RWPE2 (cell line): ENCODE data around the gene LRIG3.

Experiments used
- ATAC-seq: fragments of 200-7000 bp; cut with Tn5 transposase; 3 replicates; pipeline ENCODE4 v1.9.1; 2021; ENCODE audit warnings: low read depth
- DNase-seq: peaks from one replicate; pipeline ENCODE4 v3.0.0-alpha.2; 2020; ENCODE audit warnings: low spot score
- H3K27ac ChIP-seq: fragments of 450-650 bp; 2 replicates; pipeline ENCODE4 v1.5.1; 2017; ENCODE audit warnings: mild to moderate bottlenecking; ENCODE audit not compliant: poor library complexity, severe bottlenecking
- H3K27me3 ChIP-seq: fragments of 250-450 bp; sonication (Bioruptor Pico); 2 replicates; pipeline ENCODE4 v1.5.1; 2021; ENCODE audit warnings: mild to moderate bottlenecking, moderate library complexity; ENCODE audit not compliant: insufficient read depth, poor library complexity, severe bottlenecking
- H3K36me3 ChIP-seq: fragments of 250-450 bp; sonication (Bioruptor Pico); 2 replicates; pipeline ENCODE4 v1.5.1; 2020; ENCODE audit warnings: low read depth, mild to moderate bottlenecking, moderate library complexity
- H3K4me1 ChIP-seq: fragments of 250-450 bp; sonication (Bioruptor Pico); 2 replicates; pipeline ENCODE4 v1.5.1; 2021; ENCODE audit warnings: mild to moderate bottlenecking, moderate library complexity; ENCODE audit not compliant: insufficient read depth, poor library complexity, severe bottlenecking
- H3K4me3 ChIP-seq: fragments of 250-450 bp; sonication (Bioruptor Pico); 2 replicates; pipeline ENCODE4 v1.5.1; 2021; ENCODE audit warnings: mild to moderate bottlenecking, moderate library complexity; ENCODE audit not compliant: severe bottlenecking
- H3K9me3 ChIP-seq: fragments of 250-450 bp; sonication (Bioruptor Pico); 2 replicates; pipeline ENCODE4 v1.5.1; 2021; ENCODE audit warnings: mild to moderate bottlenecking, moderate library complexity; ENCODE audit not compliant: severe bottlenecking
- TF ChIP-seq, protein P1 (sequence below): fragments of 450-650 bp; IDR thresholded peaks from one replicate; pipeline ENCODE4 v1.5.1; 2017; ENCODE audit warnings: mild to moderate bottlenecking, moderate library complexity; ENCODE audit not compliant: poor library complexity, severe bottlenecking

LRIG3 gene

DNA sequence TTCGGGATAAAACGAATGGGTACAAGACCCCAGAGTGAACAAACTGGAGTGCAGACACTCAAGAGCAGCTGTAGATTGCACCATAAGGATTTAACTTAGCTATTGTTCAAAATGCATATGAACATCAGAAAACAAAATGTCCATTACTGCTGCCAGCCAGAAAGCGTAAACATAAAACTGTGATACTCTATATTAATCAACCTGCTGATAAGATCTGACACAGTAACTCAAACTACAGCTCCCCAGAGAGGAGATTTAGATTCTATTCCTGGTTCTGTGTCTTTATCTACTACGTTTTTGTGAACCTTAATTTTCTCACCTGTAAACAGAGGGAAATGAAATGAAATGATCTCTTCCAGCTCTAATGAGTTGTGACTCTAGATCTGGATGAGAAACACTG, 22.3 kb downstream of the LRIG3 start:
- TF ChIP-seq, protein P1, sequence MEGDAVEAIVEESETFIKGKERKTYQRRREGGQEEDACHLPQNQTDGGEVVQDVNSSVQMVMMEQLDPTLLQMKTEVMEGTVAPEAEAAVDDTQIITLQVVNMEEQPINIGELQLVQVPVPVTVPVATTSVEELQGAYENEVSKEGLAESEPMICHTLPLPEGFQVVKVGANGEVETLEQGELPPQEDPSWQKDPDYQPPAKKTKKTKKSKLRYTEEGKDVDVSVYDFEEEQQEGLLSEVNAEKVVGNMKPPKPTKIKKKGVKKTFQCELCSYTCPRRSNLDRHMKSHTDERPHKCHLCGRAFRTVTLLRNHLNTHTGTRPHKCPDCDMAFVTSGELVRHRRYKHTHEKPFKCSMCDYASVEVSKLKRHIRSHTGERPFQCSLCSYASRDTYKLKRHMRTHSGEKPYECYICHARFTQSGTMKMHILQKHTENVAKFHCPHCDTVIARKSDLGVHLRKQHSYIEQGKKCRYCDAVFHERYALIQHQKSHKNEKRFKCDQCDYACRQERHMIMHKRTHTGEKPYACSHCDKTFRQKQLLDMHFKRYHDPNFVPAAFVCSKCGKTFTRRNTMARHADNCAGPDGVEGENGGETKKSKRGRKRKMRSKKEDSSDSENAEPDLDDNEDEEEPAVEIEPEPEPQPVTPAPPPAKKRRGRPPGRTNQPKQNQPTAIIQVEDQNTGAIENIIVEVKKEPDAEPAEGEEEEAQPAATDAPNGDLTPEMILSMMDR = no peak
- H3K4me3 ChIP-seq = no peak overlapping the region
- peaks cover 17% of the 10 kb centered on the region for H3K4me1 ChIP-seq
- peaks cover 14% of the 10 kb centered on the region for H3K36me3 ChIP-seq
- DNase-seq = no peak
- no peak for ATAC-seq
- no peaks in the 10 kb centered on the region for H3K9me3 ChIP-seq
- H3K27ac ChIP-seq = no peak overlapping the region
- no peaks in the 10 kb centered on the region for H3K27me3 ChIP-seq

DNA sequence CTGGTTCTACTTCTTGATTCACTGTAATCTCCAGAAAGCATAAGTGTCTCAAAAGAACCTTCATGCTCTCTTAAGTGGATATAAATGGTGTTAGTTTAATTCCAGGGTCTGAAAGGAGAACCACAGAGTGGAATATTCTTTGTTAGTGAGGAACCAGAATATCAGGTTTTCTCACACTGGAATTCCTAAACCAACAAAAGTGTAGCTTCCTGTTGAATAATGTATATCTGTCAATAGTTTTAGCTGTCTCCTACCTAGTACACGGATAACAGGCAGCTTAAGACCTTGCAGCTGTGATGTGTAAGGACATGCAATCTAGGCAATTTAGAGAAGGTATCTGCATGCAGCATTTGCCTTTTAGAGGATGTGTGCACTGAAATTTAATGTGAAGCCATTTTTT, 24.0 kb downstream of the LRIG3 start:
- TF ChIP-seq, protein P1 = no peak
- H3K27ac ChIP-seq = peak overlapping the region; percentile 17
- H3K36me3 ChIP-seq = peaks cover 14% of the 10 kb centered on the region
- no peak overlapping the region for H3K4me3 ChIP-seq
- H3K9me3 ChIP-seq = no peaks in the 10 kb centered on the region
- DNase-seq (no peak), ATAC-seq (peak; percentile 64; the same call in 2 of the 3 replicates)
- peaks cover 17% of the 10 kb centered on the region for H3K4me1 ChIP-seq
- no peaks in the 10 kb centered on the region for H3K27me3 ChIP-seq

DNA sequence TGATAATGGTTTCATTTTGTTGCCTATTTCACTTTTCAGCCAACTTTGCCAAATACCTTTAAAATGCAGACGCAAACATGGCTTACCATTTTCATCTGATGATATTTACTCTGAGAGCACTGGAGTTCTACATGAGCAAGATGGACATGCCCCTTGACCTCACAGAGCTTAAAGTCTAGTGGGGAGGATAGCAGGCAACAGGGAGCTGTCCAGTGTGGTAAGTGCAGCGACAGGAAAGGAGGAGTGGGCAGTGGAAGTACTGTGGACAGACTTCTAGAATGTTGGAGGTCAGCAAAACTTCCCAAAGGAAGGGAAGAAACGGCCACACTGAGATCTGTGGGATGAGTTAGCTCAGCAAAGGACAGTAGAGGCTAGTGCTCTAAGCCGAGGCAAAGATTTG, 25.3 kb downstream of the LRIG3 start:
- Histone ChIP-seq H3K36me3 (peaks cover 15% of the 10 kb centered on the region), H3K4me1 (peaks cover 17% of the 10 kb centered on the region), H3K27me3 (no peaks in the 10 kb centered on the region), H3K27ac (no peak overlapping the region), H3K9me3 (no peaks in the 10 kb centered on the region), H3K4me3 (no peak overlapping the region)
- DNase-seq (no peak), ATAC-seq (no peak)
- TF ChIP-seq, protein P1 = no peak

DNA sequence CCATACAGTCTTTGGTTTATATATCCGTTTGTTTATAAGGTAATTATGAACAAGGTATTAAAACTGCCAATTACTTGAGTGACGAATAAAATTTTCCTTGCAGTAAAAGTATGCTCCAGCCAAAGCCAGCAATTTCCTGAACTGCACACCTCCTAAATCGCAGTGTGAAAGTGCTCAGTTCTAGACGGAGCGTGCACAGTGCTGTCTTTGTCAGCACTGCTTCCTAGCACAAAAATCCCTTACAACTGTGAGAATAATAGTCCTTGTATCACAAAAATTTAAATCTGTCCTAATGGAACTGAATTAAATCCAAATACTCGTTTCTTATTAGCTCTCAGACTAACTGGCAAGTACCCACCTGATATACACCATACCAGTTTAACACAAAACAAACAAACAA, 26.3 kb downstream of the LRIG3 start:
- peaks cover 25% of the 10 kb centered on the region for H3K36me3 ChIP-seq
- no peak overlapping the region for H3K4me3 ChIP-seq
- no peak for ATAC-seq
- TF ChIP-seq, protein P1 = no peak
- no peak overlapping the region for H3K27ac ChIP-seq
- peaks cover 17% of the 10 kb centered on the region for H3K4me1 ChIP-seq
- H3K9me3 ChIP-seq = no peaks in the 10 kb centered on the region
- no peak for DNase-seq
- no peaks in the 10 kb centered on the region for H3K27me3 ChIP-seq

DNA sequence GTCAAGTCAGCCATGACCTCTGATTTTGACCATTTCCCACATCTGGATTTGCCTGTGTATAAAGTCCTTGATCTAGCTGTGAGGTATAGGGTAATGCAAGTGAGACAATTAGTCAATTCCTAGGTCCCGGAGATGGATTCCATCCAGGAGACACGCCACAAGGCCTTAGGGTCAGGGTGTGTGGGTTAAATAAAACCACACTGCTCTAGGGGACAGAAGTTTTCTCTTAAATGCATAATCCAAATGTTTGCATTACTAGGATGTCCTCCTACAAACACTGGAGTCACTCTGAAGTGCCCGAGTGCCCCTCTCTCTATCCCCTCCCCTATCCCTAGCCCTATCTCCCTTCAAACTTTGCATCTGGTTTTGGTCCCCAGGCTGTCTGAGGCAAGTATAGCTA, 26.8 kb downstream of the LRIG3 start:
- H3K9me3 ChIP-seq = no peaks in the 10 kb centered on the region

More for the DNA sequence above, 26.8 kb downstream of the LRIG3 start:
- Histone ChIP-seq H3K4me1 (peaks cover 17% of the 10 kb centered on the region), H3K4me3 (no peak overlapping the region), H3K27me3 (no peaks in the 10 kb centered on the region), H3K36me3 (peaks cover 30% of the 10 kb centered on the region), H3K27ac (no peak overlapping the region)
- TF ChIP-seq, protein P1 = no peak
- ATAC-seq = no peak
- DNase-seq = no peak
